ENCODE measurements around the gene RNF220. TPM values are rescaled to one million over a fixed set of nuclear protein-coding genes. Genes with fewer than 3 reads are reported as not detected.

RNF220 gene
- total and polyA plus RNA-seq, 2 experiments from 2014 or later = 77.2 to 117 TPM

GRCh38 chr1:44603718-44604117, 198.7 kb downstream of the RNF220 start:
- no peak overlapping the region for H2AFZ ChIP-seq
- TF ChIP-seq EZH2 (IDR thresholded peaks at IDR 0.05; ENCODE audit: borderline replicate concordance) (no peak), EZH2phosphoT487 (IDR thresholded peaks at IDR 0.05; ENCODE audit: low read depth, severe bottlenecking, unreplicated experiment) (no peak), CTCF (IDR thresholded peaks at IDR 0.05; ENCODE audit: poor library complexity) (no peak)
- no peak for DNase-seq (ENCODE audit: low spot score)
- H3K4me2 ChIP-seq = no peak overlapping the region
- H3K79me2 ChIP-seq = no peaks in the 10 kb centered on the region
- H3K27ac ChIP-seq = no peak overlapping the region
- 54% methylated on average over 4 of the region's 4 CpGs for WGBS (ENCODE audit: low lambda C conversion rate, missing lambda C conversion rate)
- no peak overlapping the region for H3K4me3 ChIP-seq
- H4K20me1 ChIP-seq (ENCODE audit: insufficient read depth, poor library complexity, severe bottlenecking) = no peaks in the 10 kb centered on the region
- H3K36me3 ChIP-seq (replicated peaks; ENCODE audit: insufficient read depth, low read depth) = no peaks in the 10 kb centered on the region
- no peaks in the 10 kb centered on the region for H3K9me2 ChIP-seq (replicated peaks; ENCODE audit: insufficient read depth)
- peaks cover 34% of the 10 kb centered on the region for H3K27me3 ChIP-seq
- no peaks in the 10 kb centered on the region for H3K9me3 ChIP-seq (ENCODE audit: low read depth)
- H3K4me1 ChIP-seq (ENCODE audit: insufficient read depth) = no peaks in the 10 kb centered on the region

GRCh38 chr1:44604157-44604955, 199.3 kb downstream of the RNF220 start:
- Histone ChIP-seq H3K4me1 (ENCODE audit: insufficient read depth) (no peaks in the 10 kb centered on the region), H3K9me3 (ENCODE audit: low read depth) (no peaks in the 10 kb centered on the region), H3K4me2 (no peak overlapping the region), H3K36me3 (replicated peaks; ENCODE audit: insufficient read depth, low read depth) (no peaks in the 10 kb centered on the region), H3K4me3 (no peak overlapping the region), H3K27ac (no peak overlapping the region), H3K79me2 (no peaks in the 10 kb centered on the region), H4K20me1 (ENCODE audit: insufficient read depth, poor library complexity, severe bottlenecking) (no peaks in the 10 kb centered on the region), H2AFZ (no peak overlapping the region), H3K9me2 (replicated peaks; ENCODE audit: insufficient read depth) (no peaks in the 10 kb centered on the region), H3K27me3 (peaks cover 28% of the 10 kb centered on the region)
- no peak for TF ChIP-seq EZH2phosphoT487 (IDR thresholded peaks at IDR 0.05; ENCODE audit: low read depth, severe bottlenecking, unreplicated experiment)
- no peak for TF ChIP-seq EZH2 (IDR thresholded peaks at IDR 0.05; ENCODE audit: borderline replicate concordance)
- TF ChIP-seq CTCF (IDR thresholded peaks at IDR 0.05; ENCODE audit: poor library complexity) = no peak
- 81% methylated on average over 3 of the region's 3 CpGs for WGBS (ENCODE audit: low lambda C conversion rate, missing lambda C conversion rate)
- DNase-seq (ENCODE audit: low spot score) = no peak

GRCh38 chr1:44605914-44606615, 201.0 kb downstream of the RNF220 start:
- Histone ChIP-seq H3K79me2 (no peaks in the 10 kb centered on the region), H3K4me2 (no peak overlapping the region), H3K4me1 (ENCODE audit: insufficient read depth) (no peaks in the 10 kb centered on the region), H3K4me3 (no peak overlapping the region), H2AFZ (no peak overlapping the region), H3K36me3 (replicated peaks; ENCODE audit: insufficient read depth, low read depth) (no peaks in the 10 kb centered on the region), H3K9me2 (replicated peaks; ENCODE audit: insufficient read depth) (no peaks in the 10 kb centered on the region), H3K9me3 (ENCODE audit: low read depth) (no peaks in the 10 kb centered on the region), H3K27me3 (peaks cover 15% of the 10 kb centered on the region), H4K20me1 (ENCODE audit: insufficient read depth, poor library complexity, severe bottlenecking) (no peaks in the 10 kb centered on the region), H3K27ac (no peak overlapping the region)
- DNase-seq (ENCODE audit: low spot score) = no peak
- TF ChIP-seq EZH2phosphoT487 (IDR thresholded peaks at IDR 0.05; ENCODE audit: low read depth, severe bottlenecking, unreplicated experiment) (no peak), EZH2 (IDR thresholded peaks at IDR 0.05; ENCODE audit: borderline replicate concordance) (no peak), CTCF (IDR thresholded peaks at IDR 0.05; ENCODE audit: poor library complexity) (no peak)
- WGBS (ENCODE audit: low lambda C conversion rate, missing lambda C conversion rate) = 76% methylated on average over 12 of the region's 12 CpGs
